ENCODE results near the gene HBA1.
"Not testable (repeated sequence)": the region's sequence is repeated elsewhere in the genome, so short reads cannot be mapped to it uniquely, and the experiment has no call there.

The HBA1 gene

GRCh38 chr16:188674-189073, 12.2 kb downstream of the HBA1 start:
- DNase-seq (ENCODE audit: insufficient read length, low spot score) (no peak), FAIRE-seq (no peak)
- TF ChIP-seq POLR2A (IDR thresholded peaks at IDR 0.05; ENCODE audit: low read depth, low read length), result no peak

- no peak for TF ChIP-seq POLR2A (IDR thresholded peaks at IDR 0.05; ENCODE audit: low read depth, low read length)
- FAIRE-seq (no peak), DNase-seq (ENCODE audit: insufficient read length, low spot score) (no peak)
These were observed 13.2 kb downstream of the HBA1 start for GRCh38 chr16:189604-190186.

GRCh38 chr16:191831-192230, 15.4 kb downstream of the HBA1 start:
- no peak for DNase-seq (ENCODE audit: insufficient read length, low spot score)
- FAIRE-seq, result no peak
- no peak for TF ChIP-seq POLR2A (IDR thresholded peaks at IDR 0.05; ENCODE audit: low read depth, low read length)

- FAIRE-seq, result no peak
- DNase-seq (ENCODE audit: insufficient read length, low spot score), result no peak
- TF ChIP-seq POLR2A (IDR thresholded peaks at IDR 0.05; ENCODE audit: low read depth, low read length), result no peak
These were observed 16.2 kb downstream of the HBA1 start for GRCh38 chr16:192686-193085.

- no peak for TF ChIP-seq POLR2A (IDR thresholded peaks at IDR 0.05; ENCODE audit: low read depth, low read length)
- FAIRE-seq (no peak), DNase-seq (ENCODE audit: insufficient read length, low spot score) (no peak)
These were observed 17.0 kb downstream of the HBA1 start for GRCh38 chr16:193441-193840.

GRCh38 chr16:194516-194915, 18.0 kb downstream of the HBA1 start:
- FAIRE-seq (no peak), DNase-seq (ENCODE audit: insufficient read length, low spot score) (no peak)
- no peak for TF ChIP-seq POLR2A (IDR thresholded peaks at IDR 0.05; ENCODE audit: low read depth, low read length)

- no peak for DNase-seq (ENCODE audit: insufficient read length, low spot score)
- FAIRE-seq, result peak; percentile 38
- TF ChIP-seq POLR2A (IDR thresholded peaks at IDR 0.05; ENCODE audit: low read depth, low read length), result no peak
These were observed 23.9 kb downstream of the HBA1 start for GRCh38 chr16:200388-200787.

GRCh38 chr16:203246-203645, 26.8 kb downstream of the HBA1 start:
- no peak for TF ChIP-seq POLR2A (IDR thresholded peaks at IDR 0.05; ENCODE audit: low read depth, low read length)
- FAIRE-seq (no peak), DNase-seq (ENCODE audit: insufficient read length, low spot score) (no peak)

GRCh38 chr16:204046-204445, 27.6 kb downstream of the HBA1 start:
- not testable (repeated sequence) for FAIRE-seq; DNase-seq (ENCODE audit: insufficient read length, low spot score)

- not testable (repeated sequence) for DNase-seq (ENCODE audit: insufficient read length, low spot score); FAIRE-seq
These were observed 32.9 kb downstream of the HBA1 start for GRCh38 chr16:209359-209758.

GRCh38 chr16:211631-212180, 35.2 kb downstream of the HBA1 start:
- DNase-seq (ENCODE audit: insufficient read length, low spot score); FAIRE-seq: not testable (repeated sequence)

GRCh38 chr16:212999-213398, 36.5 kb downstream of the HBA1 start:
- no peak for TF ChIP-seq POLR2A (IDR thresholded peaks at IDR 0.05; ENCODE audit: low read depth, low read length)
- no peak for FAIRE-seq
- DNase-seq (ENCODE audit: insufficient read length, low spot score), result no peak

GRCh38 chr16:220021-220420, 43.5 kb downstream of the HBA1 start:
- no peak for TF ChIP-seq POLR2A (IDR thresholded peaks at IDR 0.05; ENCODE audit: low read depth, low read length)
- DNase-seq (ENCODE audit: insufficient read length, low spot score), result no peak

More at GRCh38 chr16:220021-220420, 43.5 kb downstream of the HBA1 start:
- FAIRE-seq, result no peak

Data from H54 (cell line).